Measurements from ENCODE around the gene INKA2.

DNA sequence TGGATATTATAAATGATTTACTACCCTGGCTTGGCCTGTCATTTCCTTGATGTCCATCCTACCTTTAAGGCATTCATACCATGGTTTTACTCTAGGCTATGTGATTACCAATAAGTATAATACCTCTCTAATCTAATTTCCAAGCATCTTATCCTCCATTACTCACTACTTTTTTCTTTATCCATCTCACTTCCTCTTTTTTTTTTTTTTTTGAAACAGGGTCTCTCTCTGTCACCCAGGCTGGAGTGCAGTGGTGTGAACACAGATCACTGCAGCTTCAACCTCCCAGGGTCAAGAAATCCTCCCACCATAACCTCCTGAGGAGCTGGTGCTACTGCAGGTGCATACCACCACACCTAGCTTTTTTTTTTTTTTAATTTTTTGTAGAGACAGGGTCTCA, 39.9 kb downstream of the INKA2 start:
- TF ChIP-seq, protein P1, sequence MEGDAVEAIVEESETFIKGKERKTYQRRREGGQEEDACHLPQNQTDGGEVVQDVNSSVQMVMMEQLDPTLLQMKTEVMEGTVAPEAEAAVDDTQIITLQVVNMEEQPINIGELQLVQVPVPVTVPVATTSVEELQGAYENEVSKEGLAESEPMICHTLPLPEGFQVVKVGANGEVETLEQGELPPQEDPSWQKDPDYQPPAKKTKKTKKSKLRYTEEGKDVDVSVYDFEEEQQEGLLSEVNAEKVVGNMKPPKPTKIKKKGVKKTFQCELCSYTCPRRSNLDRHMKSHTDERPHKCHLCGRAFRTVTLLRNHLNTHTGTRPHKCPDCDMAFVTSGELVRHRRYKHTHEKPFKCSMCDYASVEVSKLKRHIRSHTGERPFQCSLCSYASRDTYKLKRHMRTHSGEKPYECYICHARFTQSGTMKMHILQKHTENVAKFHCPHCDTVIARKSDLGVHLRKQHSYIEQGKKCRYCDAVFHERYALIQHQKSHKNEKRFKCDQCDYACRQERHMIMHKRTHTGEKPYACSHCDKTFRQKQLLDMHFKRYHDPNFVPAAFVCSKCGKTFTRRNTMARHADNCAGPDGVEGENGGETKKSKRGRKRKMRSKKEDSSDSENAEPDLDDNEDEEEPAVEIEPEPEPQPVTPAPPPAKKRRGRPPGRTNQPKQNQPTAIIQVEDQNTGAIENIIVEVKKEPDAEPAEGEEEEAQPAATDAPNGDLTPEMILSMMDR (conservative IDR thresholded peaks at IDR 0.05 in 1 of 2, IDR thresholded peaks at IDR 0.05 in 1 of 2; ENCODE audit: low read depth in 1 of 2, low read length in 2 of 2): no peak
- no peak for TF ChIP-seq EZH2 (IDR thresholded peaks at IDR 0.05; ENCODE audit: low read length, missing control alignments)

All from fibroblast of lung (primary cell).